ENCODE data around the gene MANF.

- TF ChIP-seq CTCF (IDR thresholded peaks at IDR 0.05; ENCODE audit: low read depth, low read length, poor library complexity, severe bottlenecking), result no peak
- TF ChIP-seq EZH2phosphoT487 (IDR thresholded peaks at IDR 0.05; ENCODE audit: borderline replicate concordance, low read length), result no peak
These were observed 22.6 kb upstream of the MANF start for GRCh38 chr3:51362476-51362875.

Data from DOHH2 (cell line).